Skeletal muscle tissue (tissue), 4 donors: Measurements from ENCODE around the gene UNC13A. TPM values are rescaled to one million over a fixed set of nuclear protein-coding genes. Genes with fewer than 3 reads are reported as not detected.
"Not testable (repeated sequence)": the region's sequence is repeated elsewhere in the genome, so short reads cannot be mapped to it uniquely, and the experiment has no call there.

Experiments used
- H3K27ac ChIP-seq: one replicate; pipeline ENCODE4 v1.7.0; 2013; ENCODE audit warnings: mild to moderate bottlenecking, low read depth, low read length, inconsistent platforms
- H3K27me3 ChIP-seq, 3 donors: one replicate each; pipeline ENCODE4 v1.7.0; 2013; ENCODE audit warnings: low read length in 3 of 3; ENCODE audit not compliant: control insufficient read depth in 3 of 3, insufficient read depth in 3 of 3
- H3K36me3 ChIP-seq, 3 donors: one replicate each; pipeline ENCODE4 v1.7.0; 2013; ENCODE audit warnings: low read length in 3 of 3; ENCODE audit not compliant: control insufficient read depth in 3 of 3, insufficient read depth in 3 of 3
- H3K4me1 ChIP-seq, 3 donors: one replicate each; pipeline ENCODE4 v1.7.0; 2013; ENCODE audit warnings: low read length in 3 of 3, mild to moderate bottlenecking in 3 of 3; ENCODE audit not compliant: control insufficient read depth in 3 of 3, insufficient read depth in 3 of 3
- H3K4me3 ChIP-seq, 3 donors: one replicate each; pipeline ENCODE4 v1.7.0; 2013; ENCODE audit warnings: low read length in 3 of 3
- H3K9ac ChIP-seq, 3 donors: one replicate each; pipeline ENCODE4 v1.7.0; 2013; ENCODE audit warnings: low read length in 3 of 3, mild to moderate bottlenecking in 3 of 3, moderate library complexity in 2 of 3, low read depth in 1 of 3
- H3K9me3 ChIP-seq, 3 donors: one replicate each; pipeline ENCODE4 v1.7.0; 2013; ENCODE audit warnings: low read length in 3 of 3; ENCODE audit not compliant: control insufficient read depth in 3 of 3
- total RNA-seq: library from RNA; depleted of rRNA; stranded (reverse); fragments of >200 nt; gene quantifications from one replicate; pipeline ENCODE4 v1.2.3, GENCODE V29; 2014
- donor health status: Osteomylitis.

Gene UNC13A
- total RNA-seq, 1 donor from 2014 or later = not detected

DNA sequence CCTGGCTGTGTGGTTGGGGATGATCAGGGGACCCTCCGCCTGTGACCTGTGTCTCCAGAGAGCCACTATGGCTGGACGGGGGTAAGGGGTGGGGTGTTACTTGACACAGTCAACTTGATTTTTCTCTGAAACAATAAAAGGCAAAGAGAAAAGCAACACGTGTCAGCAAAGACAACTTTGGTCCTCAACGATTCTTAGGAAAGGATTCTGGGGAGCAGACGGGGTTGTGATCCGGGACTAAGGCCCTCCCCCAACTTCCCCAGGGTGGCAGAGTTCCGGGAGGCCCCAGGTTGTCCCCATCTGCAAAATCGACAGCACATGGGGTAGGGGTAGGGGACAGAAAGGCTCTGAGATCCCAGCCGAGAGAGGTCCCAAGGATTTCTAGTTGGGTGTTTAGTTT lies 86.5 kb downstream of the UNC13A start:
- H3K27me3 ChIP-seq = peaks cover 29 to 60% (median 32%) of the 10 kb centered on the region in 3 donors
- peaks cover 7 to 8% (median 7%) of the 10 kb centered on the region in 3 donors for H3K4me1 ChIP-seq
- H3K9ac ChIP-seq = no peak overlapping the region
- H3K36me3 ChIP-seq = no peaks in the 10 kb centered on the region
- no peak overlapping the region for H3K4me3 ChIP-seq
- no peak overlapping the region for H3K27ac ChIP-seq
- peaks cover 0 to 3% (median 0%) of the 10 kb centered on the region in 3 donors for H3K9me3 ChIP-seq

DNA sequence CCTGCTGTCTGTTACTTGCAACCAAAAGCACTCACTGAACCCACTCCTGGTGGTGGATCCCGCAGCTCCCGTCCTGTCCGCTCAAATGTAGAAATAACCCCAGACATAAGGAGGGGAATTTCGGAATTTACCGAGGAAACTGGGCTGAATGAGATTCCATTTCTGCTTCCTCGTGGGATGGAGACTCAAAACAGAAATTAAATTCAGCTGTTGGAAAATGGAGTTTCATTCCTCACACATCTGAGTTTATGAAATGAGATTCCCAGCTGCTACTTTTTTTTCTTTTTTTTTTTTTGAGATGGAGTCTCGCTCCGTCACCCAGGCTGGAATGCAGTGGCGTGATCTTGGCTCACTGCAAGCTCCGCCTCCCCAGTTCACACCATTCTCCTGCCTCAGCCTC lies 88.4 kb downstream of the UNC13A start:
- peaks cover 0 to 3% (median 0%) of the 10 kb centered on the region in 3 donors for H3K4me1 ChIP-seq
- peaks cover 16 to 44% (median 26%) of the 10 kb centered on the region in 3 donors for H3K27me3 ChIP-seq
- H3K27ac ChIP-seq = no peak overlapping the region
- no peaks in the 10 kb centered on the region for H3K36me3 ChIP-seq
- H3K9ac ChIP-seq = no peak overlapping the region
- peaks cover 0 to 3% (median 0%) of the 10 kb centered on the region in 3 donors for H3K9me3 ChIP-seq
- H3K4me3 ChIP-seq = no peak overlapping the region

DNA sequence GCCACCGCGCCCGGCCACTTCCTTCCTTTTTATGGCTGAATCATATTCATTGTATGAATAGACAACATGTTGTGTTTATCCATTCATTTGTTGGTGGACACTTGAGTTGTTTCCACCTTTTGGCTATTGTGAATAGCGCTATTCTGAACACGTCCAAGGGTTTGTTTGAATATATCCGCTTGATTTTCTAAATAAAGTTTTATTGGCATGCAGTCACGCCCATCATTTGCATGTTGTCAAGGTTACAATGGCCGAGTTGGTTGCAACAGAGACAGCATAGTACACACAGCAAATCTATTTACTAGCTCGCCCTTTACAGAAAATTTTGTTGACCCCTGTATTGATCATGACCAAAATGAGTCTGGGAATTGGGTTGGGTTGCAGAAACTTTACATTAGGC lies 89.2 kb downstream of the UNC13A start:
- Histone ChIP-seq H3K9ac (no peak overlapping the region), H3K27ac (no peak overlapping the region), H3K36me3 (no peaks in the 10 kb centered on the region), H3K9me3 (peaks cover 0 to 3% (median 0%) of the 10 kb centered on the region in 3 donors), H3K4me3 (no peak overlapping the region), H3K27me3 (peaks cover 15 to 36% (median 26%) of the 10 kb centered on the region in 3 donors), H3K4me1 (peaks cover 0 to 3% (median 0%) of the 10 kb centered on the region in 3 donors)

DNA sequence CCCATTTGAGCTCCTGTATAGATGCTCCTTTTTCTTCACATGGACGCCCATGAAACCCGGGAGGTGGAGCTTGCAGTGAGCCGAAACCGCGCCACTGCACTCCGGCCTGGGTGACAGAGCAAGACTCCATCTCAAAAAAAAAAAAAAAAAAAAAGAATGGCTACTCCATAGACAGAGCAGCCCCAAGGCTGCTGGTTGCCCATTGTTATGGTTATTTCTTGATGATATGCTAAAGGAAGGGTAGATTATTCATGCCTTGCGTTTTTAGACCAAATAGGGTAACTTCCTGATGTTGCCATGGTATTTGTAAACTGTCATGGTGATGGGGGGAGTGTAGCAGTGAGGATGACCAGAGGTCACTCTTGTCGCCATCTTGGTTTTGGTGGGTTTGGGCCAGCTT lies 90.1 kb downstream of the UNC13A start:
- not testable (repeated sequence) for H3K27ac ChIP-seq, H3K4me1 ChIP-seq, H3K4me3 ChIP-seq, H3K9ac ChIP-seq, H3K9me3 ChIP-seq, H3K36me3 ChIP-seq
- H3K27me3 ChIP-seq = peaks cover 15 to 29% (median 23%) of the 10 kb centered on the region in 3 donors

DNA sequence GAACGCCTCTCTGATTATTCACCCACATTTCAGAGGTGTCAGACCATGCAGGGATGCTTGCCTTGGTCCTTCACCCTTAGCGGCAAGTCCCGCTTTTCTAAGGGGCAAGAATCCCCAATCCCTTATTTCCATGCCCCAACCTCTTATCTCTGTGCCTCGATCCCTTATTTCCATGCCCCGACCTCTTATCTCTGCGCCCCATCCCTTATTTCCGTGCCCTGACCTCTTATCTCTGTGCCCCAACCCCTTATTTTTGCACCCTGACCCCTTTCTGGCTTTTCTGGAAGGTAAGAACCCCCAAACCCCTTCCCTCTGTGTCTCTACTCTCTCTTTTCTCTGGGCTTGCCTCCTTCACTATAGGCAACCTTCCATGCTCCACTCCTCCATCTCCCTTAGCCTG lies 93.9 kb downstream of the UNC13A start:
- H3K27ac ChIP-seq, H3K4me1 ChIP-seq, H3K9me3 ChIP-seq, H3K27me3 ChIP-seq, H3K36me3 ChIP-seq, H3K9ac ChIP-seq, H3K4me3 ChIP-seq: not testable (repeated sequence)

DNA sequence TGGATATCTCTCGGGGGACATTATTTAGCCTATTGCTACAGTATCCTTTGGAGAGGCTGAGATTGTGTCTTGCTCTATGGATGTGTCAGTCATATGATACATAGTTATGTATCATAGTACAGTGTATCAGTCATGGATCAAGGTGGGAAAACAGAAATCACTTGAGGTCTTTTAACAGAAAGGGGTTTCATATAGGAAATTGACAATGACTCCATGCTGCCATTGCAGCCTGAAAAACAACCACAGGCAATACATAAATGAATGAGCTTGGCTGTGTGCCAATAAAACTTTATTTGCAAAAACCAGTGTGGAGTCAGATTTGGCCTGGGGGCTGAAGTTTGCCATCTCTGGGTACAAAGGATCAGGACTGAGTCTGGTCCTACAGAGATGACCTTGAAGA lies 97.3 kb downstream of the UNC13A start:
- no peaks in the 10 kb centered on the region for H3K9me3 ChIP-seq
- no peaks in the 10 kb centered on the region for H3K36me3 ChIP-seq
- no peak overlapping the region for H3K9ac ChIP-seq
- H3K4me1 ChIP-seq = no peaks in the 10 kb centered on the region
- H3K27ac ChIP-seq = no peak overlapping the region
- peaks cover 0 to 2% (median 0%) of the 10 kb centered on the region in 3 donors for H3K27me3 ChIP-seq
- H3K4me3 ChIP-seq = no peak overlapping the region

DNA sequence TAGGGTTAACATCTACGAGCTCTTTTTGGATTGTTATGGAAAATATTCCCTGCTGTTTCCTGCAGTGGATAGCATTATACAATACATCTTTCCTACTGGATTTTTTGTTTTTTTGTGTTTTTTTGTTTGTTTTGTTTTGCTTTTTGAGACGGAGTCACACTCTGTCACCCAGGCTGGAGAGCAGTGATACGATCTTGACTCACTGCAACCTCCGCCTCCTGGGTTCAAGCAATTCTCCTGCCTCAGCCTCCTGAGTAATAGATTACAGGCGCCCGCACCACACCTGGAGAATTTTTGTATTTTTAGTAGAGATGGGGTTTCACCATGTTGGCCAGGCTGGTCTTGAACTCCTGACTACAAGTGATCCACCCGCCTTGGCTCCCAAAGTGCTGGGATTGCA lies 102.8 kb downstream of the UNC13A start:
- H3K27ac ChIP-seq, H3K4me3 ChIP-seq, H3K9ac ChIP-seq, H3K4me1 ChIP-seq, H3K27me3 ChIP-seq, H3K9me3 ChIP-seq: not testable (repeated sequence)
- peaks cover 18 to 24% (median 20%) of the 10 kb centered on the region in 3 donors for H3K36me3 ChIP-seq

DNA sequence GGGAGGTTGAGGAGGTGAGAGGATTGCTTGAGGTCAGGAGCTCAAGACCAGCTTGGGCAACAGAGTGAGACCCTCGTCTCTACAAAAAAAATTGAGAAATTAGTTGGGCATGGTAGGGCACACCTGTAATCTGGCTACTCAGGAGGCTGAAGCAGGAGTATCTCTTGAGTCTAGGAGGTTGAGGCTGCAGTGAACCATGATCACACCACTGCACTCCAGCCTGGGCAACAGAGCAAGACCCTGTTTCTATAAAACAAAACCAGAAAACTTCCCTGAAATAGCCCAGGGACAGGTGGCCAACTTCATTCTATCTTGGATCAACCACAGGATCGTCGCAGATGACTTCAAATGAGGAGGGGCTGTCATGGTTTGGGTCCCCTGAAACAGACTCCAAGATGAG lies 104.0 kb downstream of the UNC13A start:
- Histone ChIP-seq H3K9ac (no peak overlapping the region), H3K9me3 (no peaks in the 10 kb centered on the region), H3K4me3 (no peak overlapping the region), H3K27me3 (no peaks in the 10 kb centered on the region), H3K27ac (no peak overlapping the region), H3K4me1 (no peaks in the 10 kb centered on the region), H3K36me3 (peaks cover 21 to 37% (median 23%) of the 10 kb centered on the region in 3 donors)

DNA sequence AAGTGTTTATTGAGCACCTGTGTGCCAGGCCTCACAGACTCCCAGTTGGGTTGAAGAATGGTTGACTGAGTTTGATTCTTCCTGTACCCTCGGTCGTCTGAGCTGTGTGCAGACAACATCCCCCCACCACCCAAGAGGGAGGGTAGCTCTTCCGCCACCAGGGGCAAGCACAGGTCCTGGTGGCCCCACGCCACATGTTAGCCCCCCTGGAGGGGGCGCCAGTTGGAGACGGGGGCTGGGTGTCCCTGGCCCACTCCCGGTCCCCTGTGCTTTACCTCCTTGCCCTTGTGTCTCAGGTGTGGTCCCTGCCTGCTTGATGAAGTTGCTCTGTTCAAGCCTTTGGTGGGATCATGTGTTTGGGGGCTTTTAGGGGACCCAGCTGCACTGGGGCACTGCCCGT lies 105.5 kb downstream of the UNC13A start:
- Histone ChIP-seq H3K27ac (no peak overlapping the region), H3K9ac (no peak overlapping the region), H3K36me3 (peaks cover 30 to 49% (median 32%) of the 10 kb centered on the region in 3 donors), H3K27me3 (no peaks in the 10 kb centered on the region), H3K9me3 (no peaks in the 10 kb centered on the region), H3K4me3 (no peak overlapping the region), H3K4me1 (no peaks in the 10 kb centered on the region)

DNA sequence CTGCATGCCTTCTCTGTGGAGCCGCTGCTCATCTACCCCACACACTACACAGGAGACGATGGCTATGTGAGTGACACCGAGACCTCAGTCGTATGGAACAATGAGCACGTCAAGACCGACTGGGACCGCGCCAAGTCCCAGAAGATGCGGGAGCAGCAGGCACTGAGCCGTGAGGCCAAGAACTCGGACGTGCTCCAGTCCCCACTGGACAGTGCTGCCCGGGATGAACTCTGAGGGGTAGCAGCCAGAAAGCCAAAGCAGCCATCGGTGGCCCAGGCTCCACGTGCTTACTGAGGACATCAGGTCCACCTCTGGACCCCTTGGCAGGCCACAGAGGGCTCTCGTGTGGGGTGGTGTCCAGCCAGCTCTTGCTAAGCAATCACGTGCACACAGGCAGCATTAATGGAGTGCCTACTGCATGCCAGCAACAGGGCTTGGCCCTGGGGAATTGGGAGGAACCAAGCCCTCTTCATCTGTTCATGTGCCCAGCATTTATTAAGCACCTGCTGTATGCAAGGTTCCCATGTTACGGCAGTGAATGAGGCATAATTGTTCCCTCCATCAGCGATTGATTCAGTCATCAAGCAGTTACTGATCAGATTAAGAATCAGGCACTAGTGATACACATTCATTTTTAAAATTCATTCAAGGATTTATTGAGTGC lies 106.8 kb downstream of the UNC13A start:
- H3K4me1 ChIP-seq = no peaks in the 10 kb centered on the region
- H3K36me3 ChIP-seq = peaks cover 32 to 51% (median 35%) of the 10 kb centered on the region in 3 donors
- no peaks in the 10 kb centered on the region for H3K9me3 ChIP-seq
- no peak overlapping the region for H3K4me3 ChIP-seq
- H3K9ac ChIP-seq = no peak overlapping the region
- no peaks in the 10 kb centered on the region for H3K27me3 ChIP-seq
- no peak overlapping the region for H3K27ac ChIP-seq
